Superior temporal gyrus (tissue), 1 donor: ENCODE results near the gene BTLA.
"Not testable (repeated sequence)": the region's sequence is repeated elsewhere in the genome, so short reads cannot be mapped to it uniquely, and the experiment has no call there.

Experiments
- DNase-seq: peaks from one replicate; pipeline ENCODE4 v3.0.0-alpha.2; 2016; ENCODE audit errors: extremely low spot score

The BTLA gene

DNA sequence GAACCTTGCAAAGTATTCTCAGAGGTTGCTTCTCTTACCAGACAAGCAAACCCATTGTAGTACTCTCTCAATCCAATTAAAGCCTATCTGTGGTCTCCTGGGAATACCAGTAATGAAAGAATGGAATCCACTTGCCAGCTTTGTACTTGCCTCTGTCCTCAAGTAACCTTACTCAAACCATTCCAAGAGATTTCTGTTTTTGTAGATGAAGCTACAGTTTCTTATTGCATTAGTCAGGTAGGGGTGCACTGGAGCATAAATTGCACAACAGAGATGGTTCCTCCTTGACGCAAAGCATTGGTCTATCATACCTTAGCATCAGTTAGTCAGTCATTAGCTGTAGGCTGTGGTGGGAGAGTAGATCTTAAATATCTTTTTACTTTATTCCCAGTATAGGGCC lies 52.9 kb downstream of the BTLA start:
- no peak for DNase-seq

DNA sequence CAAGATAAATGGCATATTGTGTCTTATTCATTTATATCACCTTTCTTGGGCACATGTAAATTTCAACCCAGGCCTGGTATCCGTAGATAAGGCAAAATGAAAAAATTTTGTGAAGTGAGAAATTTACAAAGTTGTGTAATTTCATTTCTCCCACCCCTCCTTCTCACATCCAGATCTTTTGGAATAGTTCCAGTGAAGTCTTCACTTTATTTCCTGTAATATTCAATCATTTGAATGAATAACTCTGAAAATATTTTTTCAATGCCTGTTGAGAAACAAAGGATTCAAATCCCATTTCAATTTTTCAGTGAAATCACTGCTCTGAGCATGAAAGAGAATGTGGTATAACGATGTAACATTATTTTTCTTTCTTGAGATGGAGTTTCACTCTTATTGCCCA lies 53.4 kb downstream of the BTLA start:
- no peak for DNase-seq

DNA sequence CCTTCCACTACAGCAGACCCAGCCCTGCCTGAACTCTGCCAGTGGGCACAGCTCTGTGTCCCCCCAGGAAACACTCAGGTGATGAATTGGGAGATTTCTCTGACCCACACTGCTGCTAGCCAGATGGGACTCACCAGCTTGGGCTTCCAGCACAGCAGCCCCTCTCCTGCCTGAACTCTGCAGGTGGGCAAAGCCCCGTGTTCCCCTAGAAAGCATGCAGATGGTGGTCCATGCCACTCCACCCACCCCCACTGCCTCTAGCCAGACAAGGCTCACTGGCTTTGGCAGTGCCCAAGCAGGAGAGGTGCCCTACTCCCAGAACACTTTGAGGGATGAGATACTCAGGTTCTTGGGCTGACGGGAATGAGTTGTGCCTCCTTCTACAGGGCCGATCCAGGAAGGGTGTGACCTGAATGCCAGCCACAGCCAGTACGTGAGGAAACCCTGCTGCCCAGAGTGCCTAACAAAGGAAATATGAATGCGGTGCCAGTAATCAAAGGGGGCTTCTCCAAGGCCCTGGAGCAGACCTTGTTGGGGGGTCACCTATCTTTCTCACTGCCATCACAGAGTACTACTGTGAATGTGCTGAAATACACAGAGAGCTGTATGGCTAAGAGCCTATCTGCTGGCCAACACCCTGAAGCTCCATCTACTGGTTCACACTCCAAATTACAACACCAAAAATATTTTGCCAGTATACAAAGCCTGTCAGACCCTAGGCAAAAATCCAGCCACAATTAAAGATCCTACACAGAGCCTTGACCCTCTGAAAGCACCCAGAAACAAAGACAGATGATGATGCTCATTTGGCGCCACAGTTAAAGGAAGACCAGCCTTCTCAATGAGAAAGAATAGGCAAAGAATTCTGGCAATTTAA lies 61.9 kb downstream of the BTLA start:
- DNase-seq = no peak

DNA sequence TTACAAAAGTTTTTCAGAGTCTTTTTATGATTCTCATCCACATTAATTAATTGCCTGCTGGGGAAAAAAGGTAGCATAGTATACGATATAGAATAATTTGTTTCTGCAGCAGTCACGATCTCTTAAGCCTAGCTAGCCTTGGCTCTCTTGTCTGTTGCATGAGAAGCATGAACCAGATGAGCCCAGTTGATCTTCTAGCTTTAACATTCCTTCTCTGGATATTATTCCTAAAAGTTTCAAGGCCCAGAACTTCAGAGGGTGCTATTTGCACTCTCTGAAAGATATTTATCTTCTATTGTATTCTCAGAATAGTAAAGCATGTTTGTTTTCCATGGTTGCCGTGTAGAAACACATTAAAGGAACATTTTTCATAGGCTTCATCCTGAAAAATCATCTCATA lies 69.3 kb downstream of the BTLA start:
- no peak for DNase-seq

DNA sequence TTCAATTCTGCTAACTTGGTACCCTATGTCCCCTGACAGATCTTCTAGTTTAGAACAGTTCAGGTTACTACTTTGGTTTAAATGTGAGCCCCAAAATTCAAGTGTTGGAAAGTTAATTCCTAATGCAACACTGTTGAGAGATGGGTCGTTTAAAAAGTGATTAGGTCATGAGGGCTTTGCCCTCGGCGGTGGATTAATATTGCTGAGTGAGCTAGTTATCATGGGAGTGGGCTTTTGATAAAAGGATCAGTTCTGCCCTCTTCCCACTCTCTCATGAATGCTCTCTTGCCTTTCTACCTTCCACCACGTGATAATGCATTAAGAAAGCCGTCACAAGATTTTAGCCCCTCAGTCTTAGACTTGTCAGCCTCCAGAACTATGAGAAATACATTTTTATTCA lies 72.1 kb downstream of the BTLA start:
- DNase-seq = no peak

DNA sequence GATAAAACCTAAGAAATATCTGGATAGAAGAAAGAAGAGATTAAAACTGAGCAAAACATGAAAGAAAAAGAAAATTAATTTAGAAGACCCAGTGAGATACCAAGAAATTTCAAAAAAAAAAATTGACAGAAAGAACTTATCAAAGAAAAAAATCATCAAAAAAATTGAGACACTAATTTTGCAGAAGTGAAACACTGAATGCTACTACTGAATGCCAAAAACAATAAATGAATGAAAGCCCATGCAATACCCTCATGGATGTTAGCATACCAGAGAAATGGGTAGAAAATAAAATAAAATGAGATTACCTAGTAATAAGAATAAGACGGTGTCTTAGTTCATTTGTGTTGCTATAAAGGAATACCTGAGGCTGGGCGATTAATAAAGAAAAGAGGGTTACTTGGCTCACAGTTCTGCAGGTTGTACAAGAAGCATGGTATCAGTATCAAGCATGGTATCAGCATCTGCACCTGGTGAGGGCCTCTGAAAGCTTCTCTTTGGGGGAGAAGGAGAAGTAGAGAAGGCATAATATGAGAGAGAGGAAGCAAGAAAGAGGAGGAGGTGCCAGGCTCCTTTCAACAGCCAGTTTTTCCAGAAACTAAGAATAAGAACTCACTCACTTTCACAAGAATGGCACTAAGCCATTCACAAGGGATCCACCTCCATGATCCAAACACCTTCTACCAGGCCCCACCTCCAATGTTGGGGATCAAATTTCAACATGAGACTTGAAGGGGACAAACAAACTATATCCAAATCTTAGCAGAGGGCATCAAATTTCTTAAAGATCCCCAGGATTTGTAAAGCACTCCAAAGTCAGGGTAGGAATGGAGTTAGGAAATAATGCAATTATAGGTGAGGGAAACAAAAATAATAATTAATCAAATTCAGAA lies 73.2 kb downstream of the BTLA start:
- DNase-seq = no peak

DNA sequence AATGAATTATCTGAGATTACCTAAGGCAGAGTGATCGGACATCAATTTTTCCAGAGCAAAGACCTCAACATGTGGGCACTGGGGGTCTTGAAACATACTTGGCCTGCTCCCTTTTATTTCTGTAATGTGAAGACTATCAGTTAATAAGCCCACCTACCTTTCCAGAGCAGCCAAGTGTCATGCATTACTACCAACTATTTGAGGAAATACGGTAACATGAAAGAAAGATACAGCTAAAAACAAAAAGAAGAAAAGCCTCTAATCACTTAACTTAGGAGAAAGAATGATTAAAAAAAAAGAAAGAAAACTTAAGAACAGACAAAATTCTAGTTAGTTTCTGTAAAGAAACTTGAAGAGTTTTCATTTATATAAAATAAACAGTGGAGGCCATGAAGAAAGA lies 73.9 kb downstream of the BTLA start:
- DNase-seq = no peak

DNA sequence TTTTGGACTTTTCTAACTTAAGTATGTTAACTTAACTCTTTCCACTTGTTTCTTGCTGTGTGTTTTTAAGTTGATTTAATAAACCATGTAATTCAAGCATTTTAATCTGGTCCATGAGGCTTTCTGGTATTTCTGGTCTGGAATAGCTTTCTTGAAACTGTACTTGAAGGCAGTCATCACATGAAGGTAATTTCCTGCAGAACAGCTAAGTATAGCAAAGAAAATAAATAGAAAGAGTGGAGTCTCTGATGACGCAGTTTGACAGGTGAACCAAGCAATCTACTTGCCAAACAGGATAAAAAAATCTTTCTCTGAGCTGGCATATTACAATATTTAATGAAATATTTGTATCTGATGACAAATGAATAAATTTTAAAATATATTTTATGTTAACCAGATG lies 74.9 kb downstream of the BTLA start:
- DNase-seq = no peak

DNA sequence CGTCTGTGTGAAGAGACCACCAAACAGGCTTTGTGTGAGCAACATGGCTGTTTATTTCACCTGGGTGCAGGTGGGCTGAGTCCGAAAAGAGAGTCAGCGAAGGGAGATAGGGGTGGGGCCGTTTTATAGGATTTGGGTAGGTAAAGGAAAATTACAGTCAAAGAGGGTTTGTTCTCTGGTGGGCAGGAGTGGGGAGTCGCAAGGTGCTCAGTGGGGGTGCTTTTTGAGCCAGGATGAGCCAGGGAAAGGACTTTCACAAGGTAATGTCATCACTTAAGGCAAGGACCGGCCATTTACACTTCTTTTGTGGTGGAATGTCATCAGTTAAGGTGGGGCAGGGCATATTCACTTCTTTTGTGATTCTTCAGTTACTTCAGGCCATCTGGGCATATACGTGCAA lies 76.4 kb downstream of the BTLA start:
- not testable (repeated sequence) for DNase-seq

DNA sequence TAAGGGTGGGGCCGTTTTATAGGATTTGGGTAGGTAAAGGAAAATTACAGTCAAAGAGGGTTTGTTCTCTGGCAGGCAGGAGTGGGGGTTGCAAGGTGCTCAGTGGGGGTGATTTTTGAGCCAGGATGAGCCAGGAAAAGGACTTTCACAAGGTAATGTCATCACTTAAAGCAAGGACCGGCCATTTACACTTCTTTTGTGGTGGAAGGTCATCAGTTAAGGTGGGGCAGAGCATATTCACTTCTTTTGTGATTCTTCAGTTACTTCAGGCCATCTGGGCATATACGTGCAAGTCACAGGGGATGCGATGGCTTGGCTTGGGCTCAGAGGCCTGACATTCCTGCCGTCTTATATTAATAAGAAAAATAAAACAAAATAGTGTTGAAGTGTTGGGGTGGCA lies 80.7 kb downstream of the BTLA start:
- DNase-seq = not testable (repeated sequence)

DNA sequence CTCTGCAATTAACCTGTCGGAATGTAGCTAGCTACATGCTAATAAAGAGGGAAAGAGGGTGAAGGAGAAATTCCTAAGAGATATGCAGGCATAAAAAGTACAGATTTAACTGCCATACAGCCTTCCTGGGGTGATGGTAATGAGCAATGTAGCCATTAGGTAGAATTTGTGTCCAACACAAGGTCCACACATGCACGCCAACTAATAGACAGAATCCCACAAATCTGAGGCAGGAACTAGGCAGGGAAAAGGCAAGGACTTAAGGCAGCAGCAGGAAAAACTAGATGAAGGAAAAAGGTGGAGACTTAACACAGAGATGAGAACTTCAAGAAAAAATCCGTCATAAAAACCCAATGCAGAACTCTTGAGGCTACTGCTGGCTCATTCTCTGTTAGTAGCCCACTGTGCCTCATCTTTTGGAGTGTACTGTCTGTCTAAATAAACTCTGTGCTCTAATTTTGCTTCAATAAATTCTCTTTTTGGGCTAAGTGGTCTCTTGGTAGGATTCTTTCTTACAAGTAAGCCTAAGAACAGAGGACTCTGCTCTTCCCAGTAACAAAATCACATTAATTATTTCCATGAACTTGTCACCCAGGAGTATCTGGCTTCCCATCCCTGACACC lies 81.5 kb downstream of the BTLA start:
- DNase-seq = no peak

DNA sequence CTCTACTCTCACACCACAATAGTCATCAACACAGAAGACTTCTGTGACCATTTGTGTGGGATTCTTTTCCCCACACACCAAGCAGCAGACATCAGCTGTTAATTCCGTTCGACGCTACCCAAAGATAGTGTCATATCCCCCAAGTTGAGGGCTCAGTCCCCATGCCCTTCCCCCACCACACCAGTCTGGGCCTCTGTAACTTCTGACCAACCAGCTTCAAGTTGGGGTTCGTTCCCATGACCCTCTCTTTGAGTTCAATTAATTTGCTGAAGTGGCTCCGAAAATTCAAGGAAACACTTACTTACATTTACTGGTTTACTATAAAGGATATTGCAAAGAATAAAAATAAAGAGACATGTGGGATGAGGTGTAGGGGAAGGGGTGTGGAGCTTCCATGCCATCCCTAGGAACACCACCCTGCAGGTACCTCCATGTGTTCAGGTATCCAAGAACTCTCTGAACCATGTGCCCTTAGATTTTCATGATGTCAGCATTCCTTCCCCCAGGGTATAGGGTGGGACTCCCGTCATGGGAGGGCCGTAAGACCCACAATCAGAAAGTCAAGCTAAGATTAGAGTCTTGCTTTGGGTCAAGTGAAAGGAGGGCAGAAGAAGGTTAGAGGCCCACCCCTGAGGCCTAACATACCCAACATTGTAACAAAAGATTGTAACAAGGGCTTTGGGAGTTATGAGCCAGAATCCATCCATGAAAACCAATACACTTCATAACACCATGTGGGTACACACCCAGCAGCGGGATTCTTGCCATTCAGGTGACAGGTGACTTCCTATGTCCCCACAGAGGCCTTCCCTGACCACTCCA lies 82.7 kb downstream of the BTLA start:
- DNase-seq = no peak

DNA sequence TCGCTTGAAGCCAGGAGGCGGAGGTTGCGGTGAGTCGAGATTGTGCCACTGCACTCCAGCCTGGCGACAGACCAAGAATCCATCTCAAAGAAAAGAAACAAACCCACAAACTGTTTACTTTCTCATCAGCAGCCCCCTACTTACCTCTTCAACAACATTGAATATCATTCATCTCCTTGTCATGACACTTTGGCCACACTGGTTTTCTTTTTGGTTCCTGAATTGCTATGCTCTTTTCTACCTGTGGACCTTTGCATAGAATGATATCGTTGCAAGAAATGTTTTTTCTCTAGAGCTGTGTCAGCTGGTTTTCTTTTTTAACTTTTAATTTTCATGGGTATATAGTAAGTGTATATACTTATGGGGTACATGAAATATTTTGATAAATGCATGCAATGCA lies 83.9 kb downstream of the BTLA start:
- DNase-seq = no peak
